GM12801 (cell line): ENCODE results near the gene PATJ.

Source experiments
- CTCF ChIP-seq: IDR thresholded peaks from one replicate; pipeline ENCODE4 v1.5.1; 2011; ENCODE audit warnings: control low read depth; ENCODE audit not compliant: insufficient read length; ENCODE audit errors: extremely low read depth

The PATJ gene

GRCh38 chr1:61869691-61870109, 127.4 kb downstream of the PATJ start:
- no peak for TF ChIP-seq CTCF

- no peak for TF ChIP-seq CTCF
Measured at GRCh38 chr1:61872206-61872605, 129.9 kb downstream of the PATJ start.

GRCh38 chr1:61873581-61873980, 131.3 kb downstream of the PATJ start:
- no peak for TF ChIP-seq CTCF

DNA sequence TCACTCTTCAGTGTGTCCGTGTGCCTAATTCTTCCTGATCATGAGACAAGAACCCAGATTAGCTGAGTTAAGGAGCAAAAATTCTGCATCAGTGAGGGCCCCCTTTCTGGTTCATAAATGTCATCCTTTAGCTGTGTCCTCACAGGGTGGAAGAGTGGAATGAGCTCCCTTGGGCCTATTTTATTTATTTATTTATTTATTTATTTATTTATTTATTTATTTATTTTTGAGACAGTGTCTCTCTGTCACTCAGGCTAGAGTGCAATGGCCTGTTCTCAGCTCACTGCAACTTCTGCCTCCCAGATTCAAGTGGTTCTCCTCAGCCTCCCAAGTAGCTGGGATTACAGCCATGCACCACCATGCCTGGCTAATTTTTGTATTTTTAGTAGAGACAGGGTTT, 131.7 kb downstream of the PATJ start:
- no peak for TF ChIP-seq CTCF

DNA sequence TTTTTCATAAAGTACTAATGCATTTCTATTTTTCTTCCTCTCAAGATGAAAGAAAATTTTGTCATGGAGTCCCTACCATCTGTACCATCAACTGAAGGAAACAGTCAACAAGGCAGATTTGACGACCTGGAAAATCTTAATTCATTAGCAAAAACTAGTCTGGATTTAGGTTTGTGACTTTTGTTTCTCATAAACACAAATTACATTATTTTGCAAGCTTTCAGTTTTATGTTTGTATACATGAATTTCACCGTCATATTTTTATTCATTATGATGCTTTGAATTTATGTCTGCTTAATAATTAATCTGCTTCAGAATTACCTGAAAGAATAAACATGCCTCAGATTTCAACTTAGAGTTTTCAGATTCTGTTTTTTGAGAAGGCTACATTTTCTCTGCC, 132.9 kb downstream of the PATJ start:
- no peak for TF ChIP-seq CTCF

DNA sequence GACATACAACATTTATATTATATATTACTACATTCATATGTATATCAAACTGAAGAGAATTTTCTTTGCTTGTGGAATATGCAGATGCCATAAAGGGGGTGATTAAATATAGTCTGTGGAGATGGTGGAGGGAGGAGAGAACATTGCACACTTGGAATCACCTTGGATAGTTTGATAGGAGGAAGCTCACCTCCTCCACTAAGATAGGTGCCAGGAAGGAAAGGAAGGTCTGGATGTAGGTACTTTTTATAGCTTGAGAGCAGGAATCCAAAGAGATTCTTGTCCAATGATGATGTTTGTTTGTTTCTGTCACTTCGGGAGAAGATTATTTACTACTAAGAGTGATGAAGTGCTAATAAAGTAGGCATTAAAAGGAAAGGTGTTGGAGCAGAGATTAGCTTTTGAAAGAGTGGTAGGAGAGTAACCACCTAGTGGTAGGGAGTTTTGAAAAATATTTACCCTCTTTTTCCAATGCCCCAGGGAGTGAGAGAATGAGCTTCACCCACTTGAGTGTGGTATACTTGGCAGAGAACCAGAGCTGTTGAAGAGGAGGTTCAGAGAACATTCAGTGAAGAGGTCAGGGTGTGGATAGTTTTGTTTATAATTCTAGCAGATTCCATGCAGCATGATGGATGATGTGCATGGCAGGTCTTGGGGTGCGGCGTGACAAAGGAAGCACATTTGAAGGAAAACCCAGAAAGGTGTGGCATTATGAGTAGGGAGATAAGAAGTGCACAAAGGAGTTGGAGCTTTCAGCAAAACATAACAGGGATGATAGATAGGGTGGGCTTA, 145.0 kb downstream of the PATJ start:
- TF ChIP-seq CTCF: no peak

DNA sequence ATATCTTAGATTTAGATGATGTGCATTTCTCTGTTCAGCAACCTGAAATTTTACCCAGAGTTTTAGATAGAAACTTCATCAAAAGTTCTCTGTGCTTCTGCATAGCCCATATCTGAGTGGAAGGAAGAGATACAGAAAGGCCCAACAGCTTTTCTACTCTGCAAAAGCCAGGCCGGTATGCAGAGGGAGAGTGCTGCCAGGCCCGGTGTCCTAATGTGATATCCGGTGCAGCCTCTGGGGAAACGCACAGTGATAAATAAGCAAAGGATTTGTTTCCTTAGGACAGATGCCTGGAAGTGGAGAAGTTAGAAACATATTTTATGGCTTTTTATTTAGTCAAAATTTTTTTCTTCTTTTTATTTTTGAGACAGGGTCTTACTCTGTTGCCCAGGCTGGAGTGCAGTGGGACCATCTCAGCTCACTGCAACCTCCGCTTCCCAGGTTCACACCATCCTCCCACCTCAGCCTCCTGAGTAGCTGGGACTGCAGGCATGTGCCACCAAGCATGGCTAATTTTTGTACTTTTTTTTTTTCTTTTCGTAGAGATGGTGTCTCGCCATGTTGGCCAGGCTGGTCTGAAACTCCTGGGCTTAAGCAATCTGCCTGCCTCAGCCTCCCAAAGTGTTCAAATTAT, 145.8 kb downstream of the PATJ start:
- TF ChIP-seq CTCF: no peak
